Adrenal gland (tissue), 5 donors: ENCODE results near the gene ARL13B.

ENCODE experiments used
- CTCF ChIP-seq, 6 experiments: fragments of 450-650 bp in 4 of 6; fragments of 200-600 bp in 2 of 6; sonication (generic) in 1 of 6; IDR thresholded peaks; 1 replicate in 5 of 6; 2 replicates in 1 of 6; pipeline versions ENCODE4 v1.5.1 to v1.8.0; 2016 to 2021; ENCODE audit warnings: antibody characterized with exemption in 6 of 6, mild to moderate bottlenecking in 2 of 6, moderate library complexity in 1 of 6
- POLR2A ChIP-seq, 2 donors: fragments of 450-650 bp; IDR thresholded peaks; one replicate each; pipeline ENCODE4 v1.6.1; 2017; ENCODE audit warnings: antibody characterized with exemption in 2 of 2, mild to moderate bottlenecking in 2 of 2, moderate library complexity in 1 of 2
- donor health status: DM: no; HTN: no; CAD: no.

GRCh38 chr3:94012185-94012584 is 32.2 kb downstream of the ARL13B start:
- TF ChIP-seq CTCF (IDR thresholded peaks at IDR 0.05) (no peak), POLR2A (IDR thresholded peaks at IDR 0.05) (no peak)
